ENCODE measurements around the gene CACNA1G.

DNA sequence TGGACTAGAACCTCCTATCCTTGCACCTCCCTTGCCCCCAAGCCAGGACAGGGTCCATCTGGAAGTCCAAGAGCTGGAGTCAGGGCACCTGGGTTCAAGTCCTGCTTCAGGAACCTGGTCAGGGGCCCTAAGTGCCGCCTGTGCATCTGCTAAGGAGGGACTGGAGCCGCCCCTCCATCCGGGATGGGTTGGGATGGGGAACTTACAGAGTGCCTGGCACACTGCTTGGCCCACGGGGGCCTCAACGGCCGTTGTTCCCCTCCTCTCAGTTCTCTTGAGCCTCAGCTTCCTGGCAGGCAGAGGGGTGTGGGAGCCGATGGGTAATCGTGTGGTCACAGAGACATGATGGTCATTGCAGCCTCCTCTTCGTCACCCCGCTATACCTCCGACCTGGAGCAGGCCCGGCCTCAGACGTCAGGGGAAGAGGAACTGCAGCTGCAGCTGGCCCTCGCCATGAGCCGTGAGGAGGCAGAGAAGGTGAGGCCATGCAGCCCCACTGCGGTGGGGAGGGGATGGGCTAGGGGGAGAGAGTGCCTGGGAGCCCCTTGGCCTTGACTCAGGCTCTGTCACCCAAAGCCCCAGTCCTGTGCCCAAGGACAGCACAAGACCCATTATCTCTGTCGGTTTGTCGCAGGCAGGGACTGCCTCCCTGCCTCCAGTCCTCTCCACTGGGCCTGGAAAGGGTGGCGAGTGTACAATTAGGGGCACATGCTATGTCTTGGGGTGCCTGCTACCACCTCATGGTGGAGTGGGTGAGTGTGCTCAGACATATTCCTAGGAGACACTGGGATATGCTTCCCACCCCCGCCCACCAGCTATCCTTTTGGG, 22.6 kb upstream of the CACNA1G start:
- TF ChIP-seq, protein P1, sequence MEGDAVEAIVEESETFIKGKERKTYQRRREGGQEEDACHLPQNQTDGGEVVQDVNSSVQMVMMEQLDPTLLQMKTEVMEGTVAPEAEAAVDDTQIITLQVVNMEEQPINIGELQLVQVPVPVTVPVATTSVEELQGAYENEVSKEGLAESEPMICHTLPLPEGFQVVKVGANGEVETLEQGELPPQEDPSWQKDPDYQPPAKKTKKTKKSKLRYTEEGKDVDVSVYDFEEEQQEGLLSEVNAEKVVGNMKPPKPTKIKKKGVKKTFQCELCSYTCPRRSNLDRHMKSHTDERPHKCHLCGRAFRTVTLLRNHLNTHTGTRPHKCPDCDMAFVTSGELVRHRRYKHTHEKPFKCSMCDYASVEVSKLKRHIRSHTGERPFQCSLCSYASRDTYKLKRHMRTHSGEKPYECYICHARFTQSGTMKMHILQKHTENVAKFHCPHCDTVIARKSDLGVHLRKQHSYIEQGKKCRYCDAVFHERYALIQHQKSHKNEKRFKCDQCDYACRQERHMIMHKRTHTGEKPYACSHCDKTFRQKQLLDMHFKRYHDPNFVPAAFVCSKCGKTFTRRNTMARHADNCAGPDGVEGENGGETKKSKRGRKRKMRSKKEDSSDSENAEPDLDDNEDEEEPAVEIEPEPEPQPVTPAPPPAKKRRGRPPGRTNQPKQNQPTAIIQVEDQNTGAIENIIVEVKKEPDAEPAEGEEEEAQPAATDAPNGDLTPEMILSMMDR (IDR thresholded peaks at IDR 0.05; ENCODE audit: low read depth, low read length, poor library complexity, severe bottlenecking) = no peak
- no peak for TF ChIP-seq EZH2phosphoT487 (IDR thresholded peaks at IDR 0.05; ENCODE audit: borderline replicate concordance, low read length)
